ENCODE results near the gene AMBRA1.

Gene AMBRA1

GRCh38 chr11:46472662-46472994 is 121.2 kb downstream of the AMBRA1 start:
- no peak overlapping the region for H3K27ac ChIP-seq
- TF ChIP-seq CTCF (conservative IDR thresholded peaks at IDR 0.05), result no peak

- H3K27ac ChIP-seq, result no peak overlapping the region
- no peak for TF ChIP-seq CTCF (conservative IDR thresholded peaks at IDR 0.05)
Observed at GRCh38 chr11:46471943-46472661, 121.7 kb downstream of the AMBRA1 start.

- H3K27ac ChIP-seq, result no peak overlapping the region
- no peak for TF ChIP-seq CTCF (conservative IDR thresholded peaks at IDR 0.05)
Observed at GRCh38 chr11:46469926-46470325, 123.9 kb downstream of the AMBRA1 start.

- H3K27ac ChIP-seq, result no peak overlapping the region
- no peak for TF ChIP-seq CTCF (conservative IDR thresholded peaks at IDR 0.05)
Observed at GRCh38 chr11:46465683-46466082, 128.1 kb downstream of the AMBRA1 start.

- no peak overlapping the region for H3K27ac ChIP-seq
- no peak for TF ChIP-seq CTCF (conservative IDR thresholded peaks at IDR 0.05)
Observed at GRCh38 chr11:46463701-46464421, 130.0 kb downstream of the AMBRA1 start.

GRCh38 chr11:46461461-46461927 is 132.3 kb downstream of the AMBRA1 start:
- no peak overlapping the region for H3K27ac ChIP-seq
- no peak for TF ChIP-seq CTCF (conservative IDR thresholded peaks at IDR 0.05)

- H3K27ac ChIP-seq, result no peak overlapping the region
- TF ChIP-seq CTCF (conservative IDR thresholded peaks at IDR 0.05), result no peak
Observed at GRCh38 chr11:46458491-46458890, 135.3 kb downstream of the AMBRA1 start.

All from VCaP (cell line).